Endothelial cell of umbilical vein (primary cell): ENCODE data around the gene FNBP1L. TPM values are rescaled to one million over a fixed set of nuclear protein-coding genes. Genes with fewer than 3 reads are reported as not detected.

Experiments
- BruUV-seq: library from RNA; stranded (reverse); fragments of 400-500 nt; replicated peaks from 2 replicates; lab custom pipeline; 2021; lab: Mats Ljungman, UMichigan
- CTCF ChIA-PET: fragments of 300-600, 350-600 bp; sonication (Branson Sonifier 250); formaldehyde crosslinking; loops from one replicate; lab custom pipeline; 2021; ENCODE audit warnings: antibody characterized with exemption, inconsistent platforms; lab: Charles Lee
- POLR2A ChIA-PET: fragments of 300-600, 350-600 bp; sonication (Branson Sonifier 250); formaldehyde crosslinking; loops from one replicate; lab custom pipeline; 2021; ENCODE audit warnings: antibody characterized with exemption, inconsistent platforms; lab: Charles Lee
- DNase-seq: peaks from one replicate; pipeline ENCODE4 v3.0.0-alpha.2; 2011; ENCODE audit warnings: low read depth, low spot score
- FAIRE-seq: peaks from 2 replicates; lab custom pipeline; 2011; peaks lifted over from hg19 to GRCh38; lab: Jason Lieb, UNC
- H2AFZ ChIP-seq: 2 replicates; pipeline ENCODE4 v1.6.0; 2012; ENCODE audit warnings: low read depth, low read length, control low read depth, inconsistent platforms
- H3K27ac ChIP-seq: 2 replicates; pipeline ENCODE4 v1.5.1; 2011; ENCODE audit warnings: low read depth, mild to moderate bottlenecking, control low read depth, low read length, moderate library complexity; ENCODE audit not compliant: insufficient read depth
- H3K27me3 ChIP-seq, 2 experiments: 2 replicates each; pipeline versions ENCODE4 v1.6.0 to v1.6.1; 2011; ENCODE audit warnings: low read length in 2 of 2, mixed read lengths in 1 of 2; ENCODE audit not compliant: control insufficient read depth in 2 of 2, insufficient read depth in 2 of 2
- H3K36me3 ChIP-seq, 2 experiments: 2 replicates in 1 of 2; 3 replicates in 1 of 2; pipeline ENCODE4 v1.5.1; 2011; ENCODE audit warnings: low read length in 2 of 2, mild to moderate bottlenecking in 1 of 2, moderate library complexity in 1 of 2; ENCODE audit not compliant: control insufficient read depth in 2 of 2, insufficient read depth in 2 of 2; ENCODE audit errors: extremely low read depth in 1 of 2
- H3K4me1 ChIP-seq: 3 replicates; pipeline ENCODE4 v1.5.1; 2011; ENCODE audit warnings: mild to moderate bottlenecking, low read length; ENCODE audit not compliant: control insufficient read depth, insufficient read depth; ENCODE audit errors: extremely low read depth
- H3K4me2 ChIP-seq: 2 replicates; pipeline ENCODE4 v1.6.1; 2011; ENCODE audit warnings: low read length, control low read depth, mixed read lengths; ENCODE audit not compliant: insufficient read depth
- H3K4me3 ChIP-seq, 3 experiments: fragments of 200-600 bp in 1 of 3; sonication (generic), shearing (Covaris generic) in 1 of 3; replicated peaks in 1 of 3; 2 replicates each; pipeline ENCODE4 v1.5.1; 2011 to 2016; ENCODE audit warnings: control low read depth in 3 of 3, low read length in 3 of 3, mild to moderate bottlenecking in 2 of 3, inconsistent platforms in 1 of 3, low read depth in 1 of 3, moderate library complexity in 1 of 3; ENCODE audit not compliant: insufficient read depth in 1 of 3
- H3K79me2 ChIP-seq: 2 replicates; pipeline ENCODE4 v1.6.0; 2012; ENCODE audit warnings: low read length, inconsistent platforms; ENCODE audit not compliant: control insufficient read depth, insufficient read depth
- H3K9ac ChIP-seq: replicated peaks from 2 replicates; pipeline ENCODE3; 2011; ENCODE audit warnings: low read length, control low read depth; ENCODE audit not compliant: insufficient read depth; ENCODE audit errors: extremely low read depth
- H3K9me1 ChIP-seq: replicated peaks from 3 replicates; pipeline ENCODE4 v1.6.0; 2011; ENCODE audit warnings: mild to moderate bottlenecking, low read length; ENCODE audit not compliant: control insufficient read depth, insufficient read depth; ENCODE audit errors: extremely low read depth
- H3K9me3 ChIP-seq: replicated peaks from 2 replicates; pipeline ENCODE4 v1.5.1; 2012; ENCODE audit warnings: low read length, inconsistent platforms; ENCODE audit not compliant: control insufficient read depth, insufficient read depth
- H4K20me1 ChIP-seq: replicated peaks from 2 replicates; pipeline ENCODE3; 2011; ENCODE audit warnings: mild to moderate bottlenecking, low read length; ENCODE audit not compliant: control insufficient read depth, insufficient read depth; ENCODE audit errors: extremely low read depth
- CTCF ChIP-seq, 2 donors: IDR thresholded peaks; 1 replicate in 1 of 2; 2 replicates in 1 of 2; pipeline ENCODE4 v1.5.1; 2011; ENCODE audit warnings: low read length in 2 of 2, mild to moderate bottlenecking in 2 of 2, moderate library complexity in 2 of 2, control low read depth in 1 of 2, inconsistent platforms in 1 of 2, low read depth in 1 of 2; ENCODE audit not compliant: insufficient read depth in 1 of 2; ENCODE audit errors: extremely low read depth in 1 of 2
- EZH2 ChIP-seq: IDR thresholded peaks from 2 replicates; pipeline ENCODE4 v1.6.1; 2012; ENCODE audit warnings: borderline replicate concordance, low read depth, mild to moderate bottlenecking, moderate library complexity, low read length, inconsistent platforms; ENCODE audit not compliant: severe bottlenecking
- FOS ChIP-seq: IDR thresholded peaks from 2 replicates; pipeline ENCODE4 v1.6.1; 2011; ENCODE audit warnings: mild to moderate bottlenecking, low read length, moderate library complexity, borderline replicate concordance; ENCODE audit not compliant: insufficient read depth
- GATA2 ChIP-seq: IDR thresholded peaks from 2 replicates; pipeline ENCODE4 v1.7.0; 2011; ENCODE audit warnings: low read depth, mild to moderate bottlenecking, moderate library complexity, mixed read lengths, low read length; ENCODE audit not compliant: insufficient read length, insufficient read depth
- JUN ChIP-seq: IDR thresholded peaks from 2 replicates; pipeline ENCODE4 v1.6.1; 2011; ENCODE audit warnings: borderline replicate concordance, low read depth; ENCODE audit not compliant: insufficient read length, insufficient read depth
- MYC ChIP-seq: IDR thresholded peaks from one replicate; pipeline ENCODE4 v1.6.1; 2011; ENCODE audit warnings: mild to moderate bottlenecking, low read depth, low read length
- POLR2A ChIP-seq: IDR thresholded peaks from 2 replicates; pipeline ENCODE4 v1.6.1; 2012; ENCODE audit warnings: low read depth, mild to moderate bottlenecking, control low read depth, low read length
- POLR2AphosphoS5 ChIP-seq: IDR thresholded peaks from 2 replicates; pipeline ENCODE4 v1.6.1; 2012; ENCODE audit warnings: low read depth, mild to moderate bottlenecking, control low read depth, low read length, moderate library complexity; ENCODE audit not compliant: insufficient read depth
- dilution Hi-C: fragments of 300-500 bp; cut with MboI; formaldehyde crosslinking; loops from one replicate; pipeline ENCODE4 v1.15.0; 2019; ENCODE audit warnings: low sequenced_read_pairs; ENCODE audit not compliant: extremely low pct_ligation_motif_present
- intact Hi-C: fragments of 100-400 bp; cut with micrococcal nuclease; formaldehyde crosslinking; loops from one replicate; pipeline ENCODE4 v1.10.0; 2022
- polyA plus RNA-seq, 4 experiments: library from polyadenylated mRNA; depleted of rRNA in 3 of 4; stranded (reverse) in 3 of 4; unstranded in 1 of 4; fragments of >200 nt; gene quantifications; 2 replicates each; pipeline versions ENCODE4 v1.2.1 to v1.2.3, GENCODE V29; 2011 to 2012; ENCODE audit warnings: missing spikeins in 1 of 4
- total RNA-seq: library from RNA; stranded (reverse); gene quantifications from 2 replicates; pipeline ENCODE4 v1.2.3, GENCODE V29; 2021
- TF ChIP-seq, protein P1 (sequence below): IDR thresholded peaks from 2 replicates; pipeline ENCODE4 v1.6.1; 2011; ENCODE audit not compliant: insufficient read depth, insufficient read length

Gene FNBP1L
- total and polyA plus RNA-seq, 2 donors (not counting 3 experiments of a cell fraction or from before 2014, with no cell fraction given): 28.1 to 56.4 TPM

DNA sequence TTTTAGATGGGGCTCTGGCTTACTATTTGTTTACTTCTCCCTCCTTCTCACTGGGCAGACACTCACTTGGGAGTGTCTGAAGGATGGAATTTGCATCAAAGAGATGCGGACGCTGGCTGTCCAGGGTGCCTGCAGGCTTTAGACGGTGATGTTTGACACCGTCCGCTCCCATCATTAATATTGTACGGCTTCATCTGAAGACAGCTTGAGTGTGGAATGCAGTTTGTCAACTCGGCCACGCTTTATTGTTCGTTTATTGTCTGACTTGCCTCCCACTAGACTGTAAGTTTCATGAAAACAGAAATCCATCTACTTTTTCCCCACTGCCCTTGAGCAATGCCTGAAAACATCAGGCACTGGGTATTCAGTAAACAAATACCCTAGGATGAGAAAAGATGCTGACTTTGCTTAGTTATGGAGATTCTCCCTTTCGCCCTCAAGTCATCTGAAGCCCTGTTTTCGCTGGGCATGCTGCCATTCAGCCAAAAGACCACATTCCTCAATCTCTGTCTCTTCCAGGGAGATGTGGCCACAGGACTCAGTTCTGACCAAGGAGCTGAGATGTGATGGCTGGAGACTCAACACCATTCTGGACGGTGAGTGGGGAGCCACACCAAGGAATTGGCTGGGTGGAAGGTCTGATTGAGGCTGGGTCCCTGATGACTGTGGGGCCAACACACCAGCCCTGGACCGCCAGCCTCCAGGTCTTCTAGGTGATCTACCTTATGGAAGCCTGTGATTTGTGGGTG lies 146.1 kb downstream of the FNBP1L start:
- Histone ChIP-seq H3K9me1 (no peaks in the 10 kb centered on the region), H3K4me2 (no peak overlapping the region), H3K27ac (no peak overlapping the region), H3K4me3 (no peak overlapping the region), H3K27me3 (no peaks in the 10 kb centered on the region), H3K79me2 (peaks cover 85% of the 10 kb centered on the region), H3K9me3 (no peaks in the 10 kb centered on the region), H3K9ac (no peak overlapping the region), H3K4me1 (peaks cover 20% of the 10 kb centered on the region), H3K36me3 (peaks cover 3 to 5% of the 10 kb centered on the region in 2 experiments), H4K20me1 (no peaks in the 10 kb centered on the region), H2AFZ (no peak overlapping the region)
- FAIRE-seq: no peak
- ChIA-PET CTCF (interaction anchor here (1.9 kb wide), 1 partner anchor 14 kb away, joined by 8 read pairs; no protein-coding TSS in a partner anchor), POLR2A (no interaction called here)
- no TSS peak for BruUV-seq
- dilution Hi-C loops: no loop called here
- TF ChIP-seq, protein P1, sequence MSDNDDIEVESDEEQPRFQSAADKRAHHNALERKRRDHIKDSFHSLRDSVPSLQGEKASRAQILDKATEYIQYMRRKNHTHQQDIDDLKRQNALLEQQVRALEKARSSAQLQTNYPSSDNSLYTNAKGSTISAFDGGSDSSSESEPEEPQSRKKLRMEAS: no peak
- TF ChIP-seq GATA2 (no peak), POLR2A (no peak), EZH2 (no peak), FOS (no peak), CTCF (IDR thresholded peaks at IDR 0.05; ENCODE audit: extremely low read depth in 1 of 2, insufficient read depth in 1 of 2, low read depth in 1 of 2, low read length in 2 of 2) (no peak), MYC (no peak), POLR2AphosphoS5 (no peak), JUN (no peak)
- no peak for DNase-seq
- intact Hi-C loops: no loop called here
